ENCODE results near the gene GRM4. TPM values are rescaled to one million over a fixed set of nuclear protein-coding genes. Genes with fewer than 3 reads are reported as not detected.

The GRM4 gene
- total RNA-seq, 1 experiment from 2014 or later: not detected

- DNase-seq (ENCODE audit: low spot score): no peak
Measured at GRCh38 chr6:33995309-33996119, 150.4 kb downstream of the GRM4 start.

GRCh38 chr6:33994472-33995308, 151.2 kb downstream of the GRM4 start:
- no peak for DNase-seq (ENCODE audit: low spot score)

GRCh38 chr6:33993653-33994471, 152.0 kb downstream of the GRM4 start:
- no peak for DNase-seq (ENCODE audit: low spot score)

- no peak for DNase-seq (ENCODE audit: low spot score)
Measured at GRCh38 chr6:33993091-33993490, 152.8 kb downstream of the GRM4 start.

GRCh38 chr6:33992191-33992590, 153.7 kb downstream of the GRM4 start:
- no peak for DNase-seq (ENCODE audit: low spot score)

- no peak for DNase-seq (ENCODE audit: low spot score)
Measured at GRCh38 chr6:33991610-33992009, 154.3 kb downstream of the GRM4 start.

- no peak for DNase-seq (ENCODE audit: low spot score)
Measured at GRCh38 chr6:33990061-33990541, 155.8 kb downstream of the GRM4 start.

GRCh38 chr6:33989016-33989854, 156.7 kb downstream of the GRM4 start:
- no peak for DNase-seq (ENCODE audit: low spot score)

GRCh38 chr6:33988121-33989015, 157.5 kb downstream of the GRM4 start:
- no peak for DNase-seq (ENCODE audit: low spot score)

GRCh38 chr6:33987531-33988021, 158.3 kb downstream of the GRM4 start:
- peak; percentile 25 for DNase-seq (ENCODE audit: low spot score)

GRCh38 chr6:33985947-33986346, 159.9 kb downstream of the GRM4 start:
- no peak for DNase-seq (ENCODE audit: low spot score)

GRCh38 chr6:33985313-33985751, 160.6 kb downstream of the GRM4 start:
- no peak for DNase-seq (ENCODE audit: low spot score)

- no peak for DNase-seq (ENCODE audit: low spot score)
Measured at GRCh38 chr6:33984466-33985312, 161.2 kb downstream of the GRM4 start.

GRCh38 chr6:33983721-33984465, 162.0 kb downstream of the GRM4 start:
- DNase-seq (ENCODE audit: low spot score): no peak

- DNase-seq (ENCODE audit: low spot score): peak; percentile 82
Measured at GRCh38 chr6:33983109-33983716, 162.7 kb downstream of the GRM4 start.

GRCh38 chr6:33981861-33982260, 164.0 kb downstream of the GRM4 start:
- no peak for DNase-seq (ENCODE audit: low spot score)

GRCh38 chr6:33981421-33981820, 164.5 kb downstream of the GRM4 start:
- DNase-seq (ENCODE audit: low spot score): no peak

Measured in H4 (cell line).